GM08714 (cell line): ENCODE data around the gene TBRG4.

Source experiments
- H3K4me3 ChIP-seq: fragments of 200-500 bp; sonication (Bioruptor generic); 2 replicates; pipeline ENCODE4 v1.5.1; 2014; ENCODE audit warnings: mild to moderate bottlenecking, low read length, inconsistent platforms
- ZNF274 ChIP-seq: IDR thresholded peaks from 2 replicates; pipeline ENCODE4 v1.6.1; 2012; ENCODE audit warnings: mild to moderate bottlenecking, low read depth, low read length

Gene TBRG4

DNA sequence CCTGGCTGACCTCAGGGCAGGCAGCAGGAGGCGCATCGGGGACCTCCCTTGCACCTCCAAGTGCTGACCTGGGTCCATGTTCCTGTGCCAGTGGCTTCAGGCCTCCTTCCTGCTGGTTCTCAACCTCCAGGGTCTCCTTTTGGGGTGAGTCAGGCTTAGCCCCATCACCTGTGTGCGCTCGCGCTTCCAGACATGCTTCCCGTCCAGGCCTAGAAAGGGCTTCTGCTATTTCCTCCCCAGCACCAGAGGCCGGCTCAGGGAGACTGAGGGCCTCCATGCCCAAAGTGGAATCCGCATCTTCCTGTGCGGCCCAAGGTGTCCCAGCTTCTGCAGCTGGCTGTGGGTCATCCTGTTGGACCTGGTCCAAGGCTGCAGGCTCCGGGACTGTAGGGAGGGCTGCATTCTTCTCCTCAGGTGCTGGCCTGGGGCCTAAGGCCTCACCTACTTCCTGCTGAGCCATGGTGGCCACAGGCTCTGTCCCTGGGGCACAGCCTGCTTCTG is 28.6 kb downstream of the TBRG4 start:
- H3K4me3 ChIP-seq: no peak overlapping the region
- TF ChIP-seq ZNF274: no peak

DNA sequence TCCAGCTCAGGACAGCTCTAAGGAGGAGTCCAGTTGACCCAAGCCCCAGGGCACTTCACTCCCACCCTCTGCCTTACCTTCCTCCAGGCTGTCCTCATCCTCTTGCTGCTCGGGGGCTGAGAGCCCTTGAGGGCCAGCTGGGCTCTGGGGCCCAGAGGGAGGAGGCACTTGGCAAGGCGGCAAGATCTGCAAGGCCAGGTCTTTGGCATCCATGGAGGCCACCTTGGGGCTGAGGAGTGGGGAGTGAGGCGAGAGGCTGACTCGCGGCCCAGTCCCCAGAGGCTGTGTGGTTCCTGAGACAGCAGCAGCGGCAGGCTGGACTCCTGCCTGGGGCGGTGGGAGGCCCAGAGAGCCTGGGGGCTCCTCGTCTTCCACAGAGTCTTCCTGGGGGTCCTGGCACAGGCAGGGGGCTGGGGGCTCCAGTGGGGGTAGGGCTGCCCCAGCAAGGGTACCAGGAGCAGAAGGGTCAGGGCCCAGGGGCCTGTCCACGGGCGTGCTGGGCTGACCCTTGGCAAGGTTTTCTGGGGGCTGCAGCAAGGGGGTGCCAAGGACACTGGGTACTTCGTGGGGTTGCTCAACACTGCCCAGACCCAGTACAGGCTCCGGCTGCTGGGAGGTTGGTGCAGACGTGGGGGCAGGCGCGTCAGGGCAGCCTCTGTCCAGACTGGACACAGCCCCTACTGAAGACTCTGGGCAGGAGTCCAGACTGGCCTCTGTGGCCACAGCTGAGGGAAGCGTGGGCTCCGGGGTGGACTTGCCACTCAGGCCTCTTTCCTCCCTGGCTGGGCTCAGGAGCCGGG is 29.3 kb downstream of the TBRG4 start:
- no peak overlapping the region for H3K4me3 ChIP-seq
- no peak for TF ChIP-seq ZNF274

DNA sequence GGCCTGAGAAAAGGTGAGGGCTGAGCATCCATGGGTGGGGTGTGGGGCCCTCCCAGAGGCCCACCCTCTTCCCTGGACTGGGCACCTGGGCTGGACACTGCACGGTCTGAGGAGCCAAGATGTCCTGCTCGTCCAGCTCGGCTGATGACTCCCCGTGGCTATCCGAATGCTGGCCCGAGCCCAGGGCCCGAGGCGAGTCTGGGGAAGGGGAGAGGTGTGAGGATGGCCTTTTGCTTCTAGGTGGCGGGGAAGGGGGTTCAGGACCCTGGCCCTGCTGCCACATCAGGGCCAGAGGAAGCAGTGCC is 29.9 kb downstream of the TBRG4 start:
- H3K4me3 ChIP-seq: no peak overlapping the region
- TF ChIP-seq ZNF274: no peak

DNA sequence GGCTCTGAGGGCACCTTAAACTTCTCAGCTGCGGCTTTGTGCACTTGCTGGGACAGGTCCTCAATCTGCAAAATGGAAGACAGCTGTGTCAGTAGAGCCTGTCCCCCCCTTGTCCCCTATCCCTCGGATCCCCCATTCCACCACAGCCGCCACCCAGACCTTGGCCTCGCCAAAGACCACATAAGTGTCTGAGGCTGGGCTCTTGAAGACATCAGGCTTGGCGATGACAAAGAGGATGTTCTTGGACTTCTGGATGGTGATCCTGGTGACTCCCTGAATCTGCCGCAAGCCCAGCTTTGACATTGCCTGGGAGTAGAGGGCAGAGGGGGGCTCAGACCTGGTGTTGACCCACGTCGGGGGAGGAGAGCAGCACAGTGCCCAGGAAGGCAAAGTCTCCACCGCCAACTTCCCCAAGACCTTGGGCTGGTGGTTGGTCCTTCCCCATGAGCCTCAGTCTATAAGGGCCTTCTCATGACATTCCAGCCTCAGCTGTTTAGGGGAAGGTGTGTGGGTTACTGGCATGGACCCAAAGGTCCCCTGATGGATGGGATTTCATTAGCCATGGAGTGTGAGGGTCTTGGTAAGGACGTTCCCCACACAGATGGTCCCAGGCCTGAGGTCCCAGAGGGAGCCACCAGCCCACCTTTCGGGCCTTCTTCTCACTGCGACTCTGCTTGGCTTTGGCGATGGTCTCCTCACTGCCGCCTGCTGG is 30.4 kb downstream of the TBRG4 start:
- no peak for TF ChIP-seq ZNF274

DNA sequence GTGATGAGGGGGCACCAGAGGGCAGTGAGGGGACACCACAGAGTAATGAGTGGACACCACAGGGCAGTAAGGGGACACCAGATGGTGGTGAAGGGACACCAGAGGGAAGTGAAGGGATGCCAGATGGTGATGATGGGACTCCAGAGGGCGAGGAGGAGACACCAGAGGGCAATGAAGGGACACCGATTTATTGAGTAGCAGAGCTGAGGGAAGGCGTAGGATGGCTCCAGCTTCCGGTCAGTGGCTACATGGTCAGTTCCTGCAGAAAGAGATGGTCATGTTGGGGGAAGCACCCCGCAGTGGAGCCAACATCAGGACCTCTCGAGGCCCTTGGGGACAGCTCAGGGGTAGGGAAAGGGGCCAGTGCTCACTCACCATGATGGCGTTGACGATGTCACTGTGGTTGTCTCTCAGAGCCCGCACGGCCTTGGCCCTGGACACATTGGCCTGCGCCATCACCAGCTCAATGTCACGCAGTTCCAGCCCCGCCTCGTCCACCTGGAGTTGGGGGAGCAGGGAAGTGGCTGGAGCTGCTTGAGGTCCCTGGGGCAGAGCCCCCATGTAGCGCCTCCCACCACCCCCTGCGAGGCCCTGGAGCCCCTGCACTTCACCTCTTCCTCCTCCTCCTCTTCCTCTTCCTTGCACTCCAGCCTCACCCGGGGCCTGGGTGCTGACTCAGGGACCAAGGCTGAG is 31.1 kb downstream of the TBRG4 start:
- H3K4me3 ChIP-seq: no peak overlapping the region
- no peak for TF ChIP-seq ZNF274

More for the DNA sequence above, 30.4 kb downstream of the TBRG4 start:
- H3K4me3 ChIP-seq: no peak overlapping the region

DNA sequence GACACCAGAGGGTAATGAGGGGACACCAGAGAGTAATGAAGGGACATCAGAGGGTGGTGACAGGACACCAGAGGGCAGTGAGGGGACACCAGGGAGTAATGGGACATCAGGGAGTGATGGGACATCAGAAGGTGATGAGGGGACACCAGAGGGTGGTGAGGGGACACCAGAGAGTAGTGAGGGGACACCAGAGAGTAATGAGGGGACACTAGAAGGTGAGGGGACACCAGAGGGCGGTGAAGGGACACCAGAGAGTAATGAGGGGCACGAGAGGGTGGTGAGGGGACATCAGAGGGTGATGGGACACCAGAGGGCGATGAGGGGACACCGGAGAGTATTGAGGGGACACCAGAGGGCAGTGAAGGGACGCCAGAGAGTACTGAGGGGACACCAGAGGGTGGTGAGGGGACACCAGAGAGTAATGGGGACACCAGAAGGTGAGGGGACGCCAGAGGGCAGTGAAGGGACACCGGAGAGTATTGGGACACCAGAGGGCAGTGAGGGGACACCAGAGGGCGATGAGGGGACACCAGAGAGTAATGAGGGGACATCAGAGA is 33.3 kb downstream of the TBRG4 start:
- TF ChIP-seq ZNF274: no peak
- H3K4me3 ChIP-seq: no peak overlapping the region

DNA sequence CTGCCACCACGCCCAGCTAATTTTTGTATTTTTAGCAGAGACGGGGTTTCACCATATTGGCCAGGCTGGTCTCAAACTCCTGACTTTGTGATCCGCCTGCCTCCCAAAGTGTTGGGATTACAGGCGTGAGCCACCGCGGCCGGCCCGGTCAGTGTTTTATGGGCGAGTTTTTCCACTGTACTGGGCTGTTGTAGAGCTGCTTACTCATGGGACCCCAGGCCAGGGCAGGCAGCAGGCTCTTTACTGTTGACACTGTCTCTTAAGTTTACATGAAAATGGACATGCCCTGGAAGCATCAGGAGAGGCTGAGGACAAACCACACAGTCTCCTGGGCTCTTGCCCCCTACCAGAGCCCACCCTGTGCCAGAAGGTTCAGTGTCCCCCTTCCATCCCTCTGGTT is 33.9 kb downstream of the TBRG4 start:
- no peak overlapping the region for H3K4me3 ChIP-seq
- no peak for TF ChIP-seq ZNF274

DNA sequence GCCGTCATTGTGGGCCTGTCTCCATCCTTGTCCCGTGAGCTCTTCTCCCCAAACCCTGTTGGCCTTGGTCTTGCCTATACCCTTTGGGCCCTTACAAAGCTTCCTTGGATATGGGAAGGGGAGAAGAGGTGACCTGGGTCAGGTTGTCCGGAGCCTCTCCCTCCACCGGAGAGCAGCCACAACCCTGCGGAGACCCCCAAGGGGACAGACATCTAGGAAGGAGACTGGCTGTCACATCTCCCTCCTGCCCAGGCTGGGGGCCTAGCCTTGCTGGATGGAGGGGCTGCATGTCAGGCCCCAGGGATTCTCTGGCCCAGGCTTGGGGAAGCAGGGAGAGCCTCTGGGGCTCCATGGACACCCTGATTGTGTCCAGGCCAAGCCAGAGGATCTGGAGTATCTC is 34.6 kb downstream of the TBRG4 start:
- no peak overlapping the region for H3K4me3 ChIP-seq
- no peak for TF ChIP-seq ZNF274

DNA sequence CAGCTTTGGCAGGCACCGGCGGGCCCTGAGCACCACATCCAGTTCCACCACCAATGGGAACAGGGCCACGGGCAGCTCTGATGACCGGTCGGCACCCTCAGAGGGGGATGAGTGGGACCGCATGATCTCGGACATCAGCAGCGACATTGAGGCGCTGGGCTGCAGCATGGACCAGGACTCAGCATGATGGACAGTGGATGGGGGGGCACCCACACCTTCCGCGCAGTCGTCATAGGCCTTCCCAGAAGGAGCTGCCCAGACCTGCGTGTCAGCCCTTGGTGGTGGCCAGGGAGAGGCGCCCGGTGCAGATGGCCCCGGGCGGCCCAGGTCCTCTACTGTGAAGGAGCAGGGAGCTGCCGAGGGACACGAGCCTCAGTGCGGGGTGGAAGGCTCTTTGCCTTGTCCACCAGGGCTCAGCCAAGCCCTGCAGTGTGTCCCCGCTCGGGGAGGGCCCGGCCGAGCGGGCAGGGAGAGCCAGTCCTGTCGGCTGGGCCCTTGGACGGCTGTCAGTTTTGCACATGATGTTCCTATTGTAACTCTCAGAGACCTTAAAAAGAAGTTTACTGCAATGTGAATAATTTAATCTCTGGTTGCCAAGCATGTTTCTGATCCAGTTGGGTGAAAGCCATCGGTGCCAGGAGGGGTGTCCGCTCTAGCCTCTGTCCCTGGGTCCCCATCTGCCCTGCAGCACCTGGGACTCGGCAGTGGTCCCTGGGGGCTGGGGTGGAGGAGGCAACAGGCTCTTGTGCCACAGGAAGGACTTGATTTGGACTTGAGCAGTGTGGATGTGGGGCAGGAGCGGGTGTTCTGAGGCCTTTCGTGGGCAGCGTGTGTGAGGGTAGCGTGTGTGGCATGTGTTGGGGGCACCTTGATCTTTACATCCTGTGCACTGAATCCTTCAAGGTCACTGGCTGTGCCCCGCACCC is 35.4 kb downstream of the TBRG4 start:
- no peak for TF ChIP-seq ZNF274
- H3K4me3 ChIP-seq: no peak overlapping the region

DNA sequence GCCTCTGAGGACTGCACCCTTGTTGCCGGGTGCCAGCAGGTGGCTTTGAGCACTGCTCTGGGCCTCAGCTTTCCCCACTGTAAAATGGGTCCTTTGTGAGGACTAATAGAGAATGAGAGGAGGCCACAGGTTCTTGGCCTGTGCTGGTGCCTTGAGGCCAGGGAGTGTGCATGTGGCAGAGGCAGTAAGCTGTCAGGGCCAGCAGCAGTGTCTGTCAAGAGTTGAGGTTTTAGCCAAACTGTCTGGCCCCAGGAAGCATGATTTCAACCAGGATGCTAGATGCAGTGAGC is 36.2 kb downstream of the TBRG4 start:
- no peak overlapping the region for H3K4me3 ChIP-seq
- no peak for TF ChIP-seq ZNF274

DNA sequence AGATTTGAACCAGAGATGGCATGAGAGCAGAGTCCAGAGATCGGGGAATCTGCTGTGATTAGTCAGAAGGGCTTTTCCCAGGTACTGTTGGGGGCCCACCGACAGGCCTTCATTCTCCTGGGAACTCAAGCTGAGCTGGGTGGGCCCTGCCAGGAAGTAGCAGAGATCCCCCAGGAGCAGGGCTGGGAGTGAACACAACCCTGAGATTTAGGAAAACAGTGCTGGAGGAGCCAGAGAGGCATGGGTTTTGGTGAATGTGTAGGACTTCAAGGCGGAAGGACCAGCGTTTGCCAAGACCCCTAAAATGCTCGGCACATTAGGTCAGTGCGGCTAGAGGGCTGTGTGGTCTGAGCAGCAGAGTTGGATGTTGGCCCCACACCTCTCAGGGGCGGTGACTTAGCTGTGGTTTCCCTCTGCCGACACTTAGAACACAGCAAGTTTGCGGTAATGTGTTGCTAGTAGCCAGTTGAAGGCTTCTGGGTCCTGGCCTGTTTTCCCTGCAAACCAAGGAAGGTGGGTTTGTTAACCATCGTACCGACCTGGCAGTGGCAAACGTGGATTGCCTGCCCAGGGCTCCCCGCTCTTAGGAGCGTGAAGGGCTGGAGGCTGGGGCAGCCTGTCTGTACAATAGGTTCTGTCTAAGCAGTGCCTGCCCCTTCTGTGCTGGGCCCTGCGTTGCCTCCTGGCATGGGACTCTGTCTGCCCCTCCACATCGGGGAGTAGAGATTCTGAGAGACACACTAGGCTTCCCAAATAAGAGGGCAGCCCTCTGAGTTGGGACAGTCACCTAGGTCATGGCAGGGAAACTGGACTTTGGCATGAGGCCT is 36.8 kb downstream of the TBRG4 start:
- TF ChIP-seq ZNF274: no peak
- no peak overlapping the region for H3K4me3 ChIP-seq

DNA sequence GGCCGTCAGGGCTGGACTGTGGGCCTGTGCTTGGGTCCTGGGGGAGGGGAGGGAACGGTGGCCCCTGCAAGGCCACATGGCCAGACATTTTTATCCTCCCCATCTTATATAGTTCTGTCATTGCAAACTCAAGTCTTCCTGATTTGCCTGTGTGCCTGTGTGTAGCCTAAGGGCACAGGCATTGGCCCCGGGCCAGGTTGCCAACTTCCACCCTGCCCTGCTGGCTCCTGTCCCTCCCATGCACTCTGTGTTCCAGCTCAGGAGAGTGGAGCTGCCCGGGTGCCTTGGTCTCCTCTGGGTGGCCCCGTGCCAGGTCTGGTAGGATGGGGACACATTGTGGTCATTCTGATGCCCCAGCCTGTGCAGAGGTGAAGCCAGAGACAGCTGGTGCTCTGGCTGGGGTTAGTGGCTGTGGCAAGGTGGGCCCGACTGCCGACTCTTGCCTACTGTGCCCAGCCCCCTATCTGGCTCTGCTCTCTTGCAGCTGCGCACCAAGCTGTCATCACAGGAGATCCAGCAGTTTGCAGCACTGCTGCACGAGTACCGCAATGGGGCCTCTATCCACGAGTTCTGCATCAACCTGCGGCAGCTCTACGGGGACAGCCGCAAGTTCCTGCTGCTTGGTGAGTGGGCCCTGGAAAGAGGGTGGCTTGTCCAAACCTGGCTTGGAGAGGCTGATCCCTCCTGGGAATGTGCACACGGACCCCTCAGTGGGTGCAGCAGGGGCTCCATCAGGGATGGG is 37.5 kb downstream of the TBRG4 start:
- TF ChIP-seq ZNF274: no peak
- no peak overlapping the region for H3K4me3 ChIP-seq
